CD1c-positive myeloid dendritic cell (primary cell): Measurements from ENCODE around the gene CLCN7.

Experiments used
- DNase-seq: peaks from one replicate; pipeline ENCODE4 v3.0.0-alpha.2; 2016; ENCODE audit errors: extremely low spot score

The CLCN7 gene

DNA sequence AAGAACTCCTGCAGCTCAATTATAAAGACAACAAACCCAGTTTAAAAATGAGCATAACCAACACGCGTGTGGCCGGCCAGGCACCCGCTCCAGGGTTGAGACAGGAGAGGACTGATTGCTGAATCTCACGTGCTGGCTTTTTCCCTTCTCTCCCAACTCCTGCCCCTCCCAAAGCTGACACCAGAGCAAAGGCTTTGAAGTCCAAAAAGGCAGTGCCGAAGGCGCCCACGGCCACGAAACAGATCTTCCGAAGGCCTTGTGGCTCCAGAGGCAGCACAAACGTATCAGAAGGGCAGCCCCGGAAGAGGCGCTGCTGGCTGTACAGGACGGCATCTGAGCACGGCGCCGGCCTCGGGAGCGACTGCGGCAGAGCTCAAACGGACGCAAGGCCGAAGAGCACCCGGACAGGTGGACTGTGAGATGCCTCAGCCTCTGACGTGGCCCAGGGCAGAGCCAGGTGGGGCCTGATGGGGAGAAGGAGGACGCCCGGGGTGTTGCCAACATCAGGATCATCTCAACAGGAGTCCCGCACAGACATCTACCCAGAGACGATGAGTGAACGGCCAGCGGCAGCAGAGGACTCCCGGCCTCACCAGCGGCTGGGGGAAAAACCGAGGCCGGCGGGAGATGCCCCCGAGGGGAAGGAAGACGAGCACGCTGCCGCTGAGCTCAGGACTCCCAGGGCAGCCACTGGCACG is 10.5 kb downstream of the CLCN7 start:
- no peak for DNase-seq

DNA sequence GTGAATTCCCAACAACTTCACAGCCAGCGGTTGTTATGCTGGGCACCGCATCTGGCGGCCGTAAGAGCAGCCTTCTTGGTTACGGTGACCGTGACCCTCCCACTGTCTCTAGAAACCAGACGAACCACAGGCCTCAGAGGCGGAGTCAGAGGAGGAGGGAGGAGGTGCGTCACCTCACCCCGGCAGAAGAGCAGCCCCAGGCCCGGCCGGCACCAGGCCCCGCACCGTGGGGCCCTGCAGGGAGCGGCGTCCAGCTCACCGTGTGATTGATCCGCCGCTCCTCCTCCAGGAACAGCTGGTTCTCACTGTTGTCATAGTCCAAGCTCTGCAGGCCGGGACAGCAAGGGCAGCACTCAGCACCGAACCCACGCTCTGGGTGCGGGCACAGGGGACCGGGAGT is 13.7 kb downstream of the CLCN7 start:
- DNase-seq, result no peak

DNA sequence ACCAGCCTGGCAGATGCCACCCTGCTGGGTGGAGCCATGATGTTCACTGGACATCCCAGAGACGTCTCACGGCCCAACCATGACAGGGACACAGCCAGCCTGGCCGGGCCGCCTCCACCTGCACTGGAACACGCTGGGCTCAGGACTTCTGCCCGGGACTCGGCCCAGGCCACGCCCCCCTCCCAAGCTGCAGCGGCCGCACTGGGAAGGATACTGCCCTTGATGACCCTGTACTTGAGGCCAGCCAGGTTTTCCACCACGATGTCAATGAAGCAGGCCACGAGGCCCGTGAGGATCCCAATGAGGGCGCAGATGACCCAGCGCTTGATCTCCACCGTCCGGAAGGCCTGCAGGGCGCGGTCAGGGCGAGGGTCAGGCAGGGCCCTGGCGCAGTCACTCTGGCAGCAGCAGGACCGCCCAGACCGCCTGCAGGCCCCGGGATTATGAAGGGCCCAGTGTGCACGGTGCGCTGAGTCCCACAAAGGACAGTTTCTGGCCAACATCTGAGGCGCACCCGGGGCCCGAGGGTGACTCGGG is 14.2 kb downstream of the CLCN7 start:
- DNase-seq, result no peak

DNA sequence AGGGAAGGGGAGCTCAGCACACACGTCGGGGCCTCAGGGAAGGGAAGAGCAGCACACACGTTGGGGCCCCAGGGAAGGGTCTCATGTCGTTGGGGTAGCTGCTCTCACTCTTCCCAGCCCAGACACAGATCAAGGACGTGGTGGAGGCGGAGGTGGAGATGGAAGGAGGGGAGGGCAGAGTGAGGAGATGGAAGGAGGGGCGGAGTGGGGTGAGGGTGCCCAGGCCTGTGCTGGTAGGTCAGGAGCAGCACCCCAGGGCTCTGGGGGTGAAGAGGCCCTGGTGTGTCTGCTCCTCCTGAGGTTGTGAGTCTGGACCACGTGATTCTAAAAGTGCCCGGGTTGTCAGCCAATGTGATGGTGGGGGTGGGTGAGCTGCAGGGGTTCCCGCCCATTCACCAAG is 14.9 kb downstream of the CLCN7 start:
- no peak for DNase-seq

DNA sequence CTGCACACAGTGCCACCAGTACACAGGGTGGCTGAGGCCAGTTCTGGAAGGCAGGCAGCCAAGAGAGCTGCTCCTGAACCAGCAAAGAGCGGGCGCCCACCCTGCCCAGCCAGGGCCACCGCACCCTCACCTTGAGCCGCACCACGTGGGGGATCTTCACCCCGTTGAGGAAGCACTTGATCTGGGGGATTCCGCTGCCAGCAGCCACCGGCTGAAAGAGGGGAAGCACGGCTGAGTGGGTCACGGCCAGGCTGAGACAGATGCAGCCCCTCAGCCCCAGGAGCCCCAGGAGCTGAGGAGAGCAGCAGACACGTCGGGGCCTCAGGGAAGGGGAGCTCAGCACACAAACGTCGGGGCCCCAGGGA is 15.9 kb downstream of the CLCN7 start:
- DNase-seq, result no peak

DNA sequence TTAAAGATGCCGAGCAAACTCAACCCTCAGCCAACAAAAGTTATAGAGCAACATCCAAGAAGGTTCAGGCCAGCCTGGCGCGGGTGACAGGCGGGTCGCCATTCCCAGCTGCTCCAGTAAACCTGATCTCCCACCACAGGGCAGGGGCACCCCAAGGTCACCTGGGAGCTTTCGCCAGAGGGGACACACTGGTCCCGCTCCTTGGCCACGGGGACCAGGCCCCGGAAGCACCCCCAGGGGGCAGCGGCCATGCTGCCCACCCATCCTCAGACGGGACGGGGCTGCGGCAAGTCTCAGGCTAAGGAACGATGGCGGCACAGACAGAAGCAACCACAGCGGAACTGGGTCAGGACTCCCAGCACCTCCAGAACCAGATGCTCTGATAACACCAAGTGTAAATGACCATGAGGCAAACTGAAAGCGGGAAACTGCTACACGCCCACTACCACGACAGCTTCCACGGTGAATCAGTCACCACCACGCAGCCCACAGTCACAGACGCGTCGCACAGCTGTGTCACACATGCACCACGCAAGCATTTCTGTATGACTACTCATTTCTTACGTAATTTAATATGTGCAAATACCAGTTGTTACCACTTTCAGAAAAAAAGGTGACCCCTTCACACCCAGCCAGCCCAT is 16.4 kb downstream of the CLCN7 start:
- DNase-seq, result peak; percentile 73

DNA sequence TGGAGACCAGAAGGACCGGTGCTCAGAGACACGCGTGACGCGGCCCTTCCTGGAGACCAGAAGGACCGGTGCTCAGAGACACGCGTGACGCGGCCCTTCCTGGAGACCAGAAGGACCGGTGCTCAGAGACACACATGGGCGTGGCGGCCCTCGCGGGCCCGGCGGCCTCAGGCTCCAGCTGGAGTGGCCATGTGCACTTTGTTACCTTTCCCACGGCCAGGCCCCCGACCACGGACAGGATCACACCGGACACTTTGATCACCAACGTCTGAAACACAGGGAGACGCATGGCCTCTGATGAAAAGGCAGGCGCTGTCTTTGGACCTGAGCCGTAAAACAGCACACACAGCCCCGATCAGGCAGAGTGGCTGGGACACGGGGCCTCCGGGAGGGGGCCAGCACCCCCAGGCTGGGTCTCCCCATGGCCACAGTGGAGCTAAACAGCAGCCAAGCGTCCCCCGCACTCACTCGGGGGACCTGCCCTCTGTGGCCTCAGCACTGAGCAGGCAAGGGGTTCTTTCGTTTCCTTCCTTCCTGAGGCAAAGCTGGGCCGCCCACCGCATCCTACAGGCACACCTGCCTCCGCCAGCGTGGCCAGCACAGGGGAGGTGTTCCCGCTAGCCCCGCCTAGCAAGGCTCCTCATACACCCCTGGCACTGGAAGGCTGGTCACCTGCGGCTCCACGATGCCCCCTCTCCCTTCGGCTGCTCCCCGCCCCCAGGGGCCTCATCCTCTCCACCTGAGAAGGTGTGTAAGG is 17.2 kb downstream of the CLCN7 start:
- DNase-seq, result no peak

DNA sequence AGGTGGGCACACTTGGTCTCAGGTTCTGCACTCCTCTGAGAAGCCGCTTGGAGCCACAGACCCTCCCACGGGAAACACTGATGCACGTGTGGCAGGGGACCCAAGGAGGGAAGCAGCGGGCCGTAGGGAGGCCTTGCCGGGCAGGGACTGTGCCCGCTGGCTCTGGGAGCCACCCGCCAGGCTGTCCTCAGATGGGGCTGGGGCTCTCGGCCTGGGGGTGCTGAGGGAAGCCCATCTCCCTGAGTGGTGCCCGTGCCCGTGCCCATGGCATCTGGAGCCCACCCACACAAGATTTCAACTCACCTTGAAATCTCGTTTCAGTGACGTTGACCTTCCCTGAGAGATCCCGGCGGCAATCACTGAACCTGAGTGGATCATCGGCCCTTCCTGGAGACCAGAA is 17.9 kb downstream of the CLCN7 start:
- DNase-seq, result no peak

DNA sequence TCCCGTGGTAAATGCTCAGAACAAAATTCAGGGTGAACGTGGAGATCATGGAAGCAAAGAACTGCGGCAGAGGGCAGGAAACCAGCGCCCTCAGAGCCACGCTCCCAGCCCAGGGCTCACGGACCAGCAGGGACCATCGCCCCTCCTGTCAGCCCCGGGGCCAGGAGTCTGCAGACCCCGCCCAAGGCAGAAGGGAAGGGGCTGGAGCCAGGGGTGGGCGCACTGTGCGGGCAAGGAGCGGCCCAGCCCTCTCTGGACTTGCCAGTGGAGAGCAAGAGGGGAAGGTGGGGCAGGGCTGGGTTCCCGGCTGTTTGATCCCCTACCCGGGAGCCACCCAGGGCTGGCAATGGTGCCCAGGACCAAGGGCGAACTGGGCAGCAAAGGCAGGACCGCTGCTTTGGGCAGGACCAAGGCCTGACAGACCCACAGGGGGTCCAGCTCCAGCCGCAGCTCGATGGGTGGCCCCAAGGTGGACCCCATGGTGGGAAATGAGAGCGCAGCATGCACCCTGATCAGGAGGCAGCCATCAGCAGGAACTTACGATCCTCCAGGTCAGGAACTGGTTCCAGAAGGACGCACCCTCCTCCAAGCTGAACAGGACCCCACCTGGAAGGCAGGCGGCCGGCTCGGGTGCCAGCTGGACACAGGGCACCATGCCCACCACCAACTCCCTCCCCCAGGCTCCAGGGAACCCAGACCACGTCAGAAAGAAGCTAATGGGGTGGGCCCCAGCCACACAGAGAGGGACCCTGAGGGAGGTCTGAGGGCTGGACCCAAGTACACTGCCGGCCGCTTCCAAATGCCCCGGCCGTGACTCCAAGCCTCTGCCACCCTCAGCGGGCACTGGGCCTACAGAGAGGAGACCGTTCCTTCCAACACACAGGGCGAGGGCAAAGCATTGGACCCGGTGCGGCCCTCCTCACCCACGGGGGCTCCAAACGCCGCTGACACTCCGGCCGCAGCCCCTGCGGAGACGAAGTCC is 19.3 kb downstream of the CLCN7 start:
- no peak for DNase-seq

DNA sequence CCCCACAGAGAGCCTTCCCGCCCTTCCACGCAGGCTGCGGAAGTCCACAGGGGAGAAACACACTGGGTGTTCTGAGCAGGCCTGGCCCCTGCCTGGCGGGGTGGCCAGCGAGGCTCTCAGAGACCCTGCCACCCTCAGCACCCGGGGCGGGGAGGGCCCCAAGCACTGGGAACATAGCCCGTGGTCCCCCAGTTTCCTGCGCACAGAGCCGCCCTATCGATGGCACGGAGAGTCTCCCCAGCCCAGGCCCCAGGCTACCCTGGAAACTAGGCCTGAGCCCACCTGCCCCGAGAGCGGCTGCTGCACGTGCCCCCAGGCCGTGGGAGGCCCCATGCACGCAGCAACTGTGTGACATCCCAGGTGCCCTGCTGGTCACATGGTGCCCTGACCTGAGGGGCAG is 20.3 kb downstream of the CLCN7 start:
- no peak for DNase-seq

DNA sequence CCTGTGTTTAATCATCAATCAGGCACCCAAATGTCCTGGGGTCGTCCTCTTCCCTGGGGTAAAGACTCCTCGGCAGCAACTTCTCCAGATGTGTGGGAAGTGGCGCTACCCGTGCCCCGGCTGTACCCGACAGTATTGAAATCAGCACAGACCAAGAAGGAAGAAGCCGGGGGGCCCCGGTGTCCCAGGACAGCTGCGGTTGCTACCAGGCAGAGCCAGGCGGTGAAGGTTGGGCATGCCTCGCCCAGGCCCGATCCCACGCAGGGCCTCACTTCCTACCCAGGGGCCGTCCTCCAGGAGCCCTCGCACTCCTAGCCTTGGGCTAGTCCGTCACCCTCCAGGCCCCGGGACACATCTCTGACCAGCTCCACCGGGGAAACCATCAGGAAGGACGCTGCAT is 21.5 kb downstream of the CLCN7 start:
- no peak for DNase-seq

DNA sequence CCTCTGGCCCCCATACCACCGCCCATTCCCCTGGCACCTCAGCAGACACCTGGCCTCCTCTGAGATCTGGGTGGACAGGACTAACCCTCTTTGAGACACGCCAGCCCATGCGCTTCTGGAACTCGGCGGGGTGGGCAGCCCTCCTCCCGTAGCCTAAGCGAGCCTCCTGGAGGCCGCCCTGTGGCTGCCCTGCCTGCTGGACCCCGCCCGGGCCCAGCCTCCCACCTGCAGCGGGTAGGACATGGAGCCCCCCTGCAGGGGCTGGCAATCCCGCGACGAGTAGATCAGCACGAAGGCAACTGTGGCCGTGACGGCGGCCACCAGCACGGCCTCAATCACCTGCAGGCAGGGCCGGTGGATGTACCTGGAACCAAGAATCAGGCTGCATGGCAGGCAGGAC is 22.3 kb downstream of the CLCN7 start:
- no peak for DNase-seq

DNA sequence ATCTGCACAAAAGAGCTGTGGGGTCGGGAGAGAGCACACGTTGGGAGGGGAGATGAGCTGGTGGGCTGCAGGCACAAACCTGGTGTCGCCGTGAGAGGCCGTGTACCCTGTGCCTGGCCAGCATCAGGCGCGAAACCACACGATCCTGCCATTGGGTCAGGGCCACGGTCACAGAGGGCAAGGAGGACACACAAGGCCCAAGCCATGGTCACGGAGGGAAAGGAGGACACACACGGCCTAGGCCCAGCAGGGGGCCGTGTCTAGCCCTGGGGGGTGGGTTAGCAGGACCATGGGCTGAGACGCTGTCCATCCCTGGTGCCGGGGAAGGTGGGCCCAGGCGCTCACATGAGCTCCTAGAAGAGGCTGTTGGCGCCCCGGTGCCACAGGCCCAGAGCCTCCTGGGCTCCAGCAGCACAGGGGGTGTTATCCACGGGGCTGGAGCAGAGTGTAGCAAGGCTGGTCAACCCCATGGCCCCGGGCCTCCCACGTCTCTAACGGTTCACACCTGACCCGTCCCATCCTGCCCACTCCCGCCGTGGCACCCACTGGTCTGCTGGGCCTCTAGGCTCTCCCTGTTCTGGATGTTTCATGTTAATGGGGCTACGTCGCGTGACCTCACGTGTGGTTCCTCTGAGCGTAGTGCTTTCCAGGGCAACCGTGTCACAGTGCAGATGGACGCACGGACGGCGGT is 23.0 kb downstream of the CLCN7 start:
- DNase-seq, result no peak

DNA sequence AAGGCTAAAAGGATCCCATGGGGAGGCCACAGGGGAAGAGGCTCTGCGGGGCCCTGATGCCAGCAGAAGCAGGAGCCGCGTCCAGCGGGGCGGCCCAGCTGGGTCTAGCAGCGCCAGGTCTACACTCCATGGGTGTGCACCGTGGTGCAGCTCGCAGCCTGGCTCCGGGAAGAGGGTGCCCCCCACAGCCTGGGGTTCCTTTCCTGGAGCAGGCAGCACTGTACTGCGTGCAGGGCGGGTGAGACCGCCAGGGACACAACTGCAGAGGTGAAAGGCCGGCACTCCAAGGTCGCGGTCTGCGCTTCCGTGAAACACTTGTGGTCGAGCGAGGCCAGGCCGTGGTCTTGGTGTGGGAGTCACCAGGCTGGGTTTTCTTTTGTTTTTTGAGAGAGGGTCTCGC is 24.0 kb downstream of the CLCN7 start:
- no peak for DNase-seq

DNA sequence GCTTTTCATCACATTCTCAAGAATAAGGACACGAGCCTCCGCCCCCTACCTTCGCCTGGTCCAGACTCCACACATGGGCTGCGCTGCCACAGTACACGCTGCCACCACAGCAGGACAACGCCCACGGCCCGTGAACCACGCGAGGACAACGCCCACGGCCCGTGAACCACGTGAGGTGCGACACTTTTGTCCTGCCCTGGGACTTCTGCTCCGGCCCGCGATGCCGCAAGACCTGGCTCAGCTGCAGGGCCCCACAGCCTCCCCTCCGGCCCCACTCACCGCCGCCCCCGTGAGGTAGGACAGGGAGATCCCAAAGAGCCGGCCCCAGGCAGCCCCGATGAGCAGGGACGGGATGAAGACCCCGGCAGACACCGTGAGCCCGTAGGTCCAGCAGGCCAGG is 24.6 kb downstream of the CLCN7 start:
- no peak for DNase-seq

DNA sequence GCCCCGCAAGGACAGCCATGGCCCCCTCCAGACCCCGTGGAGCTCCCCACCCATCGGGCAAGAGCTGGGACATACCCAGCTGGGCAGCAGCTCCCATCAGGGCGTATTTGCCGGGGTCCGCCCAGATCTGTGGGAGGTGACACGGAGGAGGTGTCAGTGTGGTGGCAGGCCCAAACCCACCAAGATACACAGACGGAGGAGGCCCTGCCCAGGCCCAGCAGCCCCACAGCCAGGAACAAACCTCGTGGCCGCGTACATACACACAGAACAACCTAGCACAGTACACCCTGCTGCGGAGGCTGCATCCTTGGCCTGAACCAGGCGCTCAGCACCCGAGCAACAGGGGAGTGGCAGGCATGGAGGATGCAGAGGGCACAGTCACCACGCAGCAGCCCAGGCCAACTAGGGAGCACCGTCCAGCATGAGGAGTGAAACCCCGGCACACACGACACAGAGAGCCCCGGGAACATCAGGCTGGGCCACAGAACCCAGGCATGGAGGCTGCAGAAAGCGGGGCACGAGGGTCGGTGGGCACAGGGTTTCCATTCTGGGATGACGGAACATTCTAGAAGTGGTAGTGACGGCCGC is 25.5 kb downstream of the CLCN7 start:
- DNase-seq, result no peak

DNA sequence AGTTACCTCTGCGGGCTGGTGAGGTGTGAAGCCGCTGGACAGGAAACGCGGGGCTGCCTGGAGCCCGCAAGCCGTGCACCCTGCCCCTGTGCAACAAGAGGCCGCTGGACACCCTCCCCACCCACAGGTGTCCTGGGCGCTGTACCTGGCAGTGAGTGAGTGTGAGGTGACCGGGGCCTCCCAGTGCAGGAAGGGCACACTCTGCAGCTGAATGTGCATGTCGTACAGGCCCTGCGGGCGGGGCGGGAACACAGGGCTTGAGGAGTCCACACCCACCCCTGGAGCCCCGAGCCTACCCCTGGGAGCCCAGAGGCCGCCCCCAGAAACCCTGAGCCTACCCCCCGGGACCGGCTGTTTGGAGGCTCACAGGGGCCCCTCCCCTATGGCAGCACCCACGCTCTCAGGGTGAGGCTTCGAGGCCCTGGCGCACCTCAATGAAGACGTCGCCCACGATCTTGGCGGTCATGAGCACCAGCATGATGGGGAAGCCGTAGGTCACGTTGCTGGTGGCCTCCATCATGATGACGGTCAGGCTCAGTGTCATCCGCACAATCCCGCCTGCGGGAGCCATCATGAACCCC is 26.2 kb downstream of the CLCN7 start:
- DNase-seq, result no peak

DNA sequence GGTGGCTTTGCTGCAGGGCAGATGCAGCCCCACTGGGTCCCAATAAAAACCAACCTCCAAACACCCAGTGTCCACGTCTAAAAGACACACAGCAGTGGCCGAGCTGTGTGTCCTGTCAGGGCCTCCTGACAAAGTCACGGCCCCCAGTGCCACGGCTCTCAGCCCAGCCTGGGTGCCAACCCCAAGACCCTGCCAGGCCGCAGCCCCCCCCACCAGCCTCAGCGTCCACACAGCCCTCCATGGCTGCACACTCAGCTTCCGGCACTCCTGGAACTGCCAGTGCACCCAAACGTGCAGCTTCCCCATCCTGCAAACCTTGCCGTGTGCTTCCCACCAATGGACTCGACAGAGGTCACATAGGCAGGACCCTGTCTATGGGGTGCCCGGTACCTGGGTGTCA is 26.9 kb downstream of the CLCN7 start:
- no peak for DNase-seq

DNA sequence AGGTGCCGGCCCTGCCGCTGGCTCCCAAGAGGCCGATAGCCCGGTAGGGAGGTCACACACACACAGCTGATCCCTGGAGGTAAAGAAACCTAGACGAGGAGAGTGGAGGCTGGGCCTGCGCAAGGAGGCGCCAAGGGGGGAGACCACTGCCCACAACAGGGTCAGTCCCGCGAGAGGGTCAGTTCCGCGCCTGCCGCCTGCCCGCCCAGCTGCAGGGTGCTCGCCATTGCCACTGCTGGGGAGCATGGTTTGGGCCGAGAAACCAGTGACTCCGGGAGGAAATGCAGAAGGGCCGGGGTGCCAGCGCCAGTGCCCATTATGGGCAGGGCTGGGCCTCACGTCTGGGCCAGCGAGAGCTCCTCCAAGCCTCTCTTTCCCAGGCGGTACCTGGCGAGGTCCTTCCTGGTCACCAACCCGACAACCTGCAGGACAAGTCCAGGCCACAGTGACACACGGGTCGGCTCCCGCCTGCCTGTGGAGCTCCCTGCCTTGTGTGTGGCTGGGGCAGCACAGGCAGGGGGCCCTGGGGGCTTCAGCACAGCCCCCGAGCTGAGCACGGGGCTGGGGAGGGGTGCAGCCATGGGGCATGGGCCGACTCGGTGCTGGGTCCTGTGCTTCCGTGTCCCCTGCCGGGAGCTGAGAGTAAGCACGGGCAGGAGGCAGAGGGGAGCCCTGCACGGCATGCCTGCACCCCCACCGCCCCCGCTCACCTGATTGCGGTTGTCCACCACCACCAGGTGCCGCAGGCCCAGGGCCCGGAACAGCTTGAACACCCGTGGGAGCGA is 28.3 kb downstream of the CLCN7 start:
- no peak for DNase-seq
